GM18870 (cell line): ENCODE measurements around the gene BCAS1.

Experiments used
- ATAC-seq: cut with Tn5 transposase; IDR thresholded peaks from one replicate; pipeline ENCODE4 v1.9.1; 2021; ENCODE audit warnings: moderate library complexity; ENCODE audit not compliant: unreplicated experiment

Gene BCAS1

GRCh38 chr20:54103067-54103761 lies 32.8 kb upstream of the BCAS1 start:
- peak; percentile 79 for ATAC-seq

- no peak for ATAC-seq
Observed at GRCh38 chr20:54102543-54102942, 32.1 kb upstream of the BCAS1 start.

GRCh38 chr20:54100563-54100962 lies 30.2 kb upstream of the BCAS1 start:
- no peak for ATAC-seq

- ATAC-seq, result no peak
Observed at GRCh38 chr20:54099894-54100293, 29.5 kb upstream of the BCAS1 start.

- ATAC-seq, result no peak
Observed at GRCh38 chr20:54098047-54098446, 27.7 kb upstream of the BCAS1 start.

GRCh38 chr20:54097236-54097529 lies 26.8 kb upstream of the BCAS1 start:
- no peak for ATAC-seq

- ATAC-seq, result no peak
Observed at GRCh38 chr20:54095824-54096223, 25.4 kb upstream of the BCAS1 start.

- ATAC-seq, result no peak
Observed at GRCh38 chr20:54094268-54094580, 23.8 kb upstream of the BCAS1 start.

- no peak for ATAC-seq
Observed at GRCh38 chr20:54093423-54094267, 23.3 kb upstream of the BCAS1 start.

- no peak for ATAC-seq
Observed at GRCh38 chr20:54092021-54092420, 21.6 kb upstream of the BCAS1 start.

- no peak for ATAC-seq
Observed at GRCh38 chr20:54091120-54091480, 20.7 kb upstream of the BCAS1 start.

- ATAC-seq, result no peak
Observed at GRCh38 chr20:54090230-54091119, 20.1 kb upstream of the BCAS1 start.

GRCh38 chr20:54088430-54088829 lies 18.0 kb upstream of the BCAS1 start:
- no peak for ATAC-seq

GRCh38 chr20:54086507-54087039 lies 16.2 kb upstream of the BCAS1 start:
- no peak for ATAC-seq

- ATAC-seq, result no peak
Observed at GRCh38 chr20:54085910-54086309, 15.5 kb upstream of the BCAS1 start.

GRCh38 chr20:54085425-54085824 lies 15.0 kb upstream of the BCAS1 start:
- no peak for ATAC-seq

GRCh38 chr20:54084727-54085388 lies 14.5 kb upstream of the BCAS1 start:
- ATAC-seq, result no peak

GRCh38 chr20:54084193-54084592 lies 13.8 kb upstream of the BCAS1 start:
- ATAC-seq, result no peak

GRCh38 chr20:54083459-54083858 lies 13.1 kb upstream of the BCAS1 start:
- peak; percentile 61 for ATAC-seq

GRCh38 chr20:54082100-54082499 lies 11.7 kb upstream of the BCAS1 start:
- ATAC-seq, result no peak

- no peak for ATAC-seq
Observed at GRCh38 chr20:54079652-54080051, 9.3 kb upstream of the BCAS1 start.
